Epithelial cell of prostate (primary cell): ENCODE data around the gene MBD3L1.

ENCODE experiments used
- DNase-seq: peaks from one replicate; pipeline ENCODE4 v3.0.0-alpha.2; 2011; ENCODE audit warnings: low read depth, low spot score
- H3K27ac ChIP-seq: fragments of 450-650 bp; 2 replicates; pipeline ENCODE4 v1.5.1; 2017; ENCODE audit warnings: mild to moderate bottlenecking

Gene MBD3L1

GRCh38 chr19:8832132-8833021 is at the start of gene MBD3L1, which contains the start of gene ZNF558:
MBD3L1 (plus strand) TSS chr19:8832377; CDS start chr19:8842679, 10,302 bp downstream.
ZNF558 (minus strand) TSS chr19:8832304; CDS start chr19:8822659, 9,645 bp downstream.
- peak within 1 kb of the TSS; percentile 90 for H3K27ac ChIP-seq
- DNase-seq, result peak; percentile 91

- no peak overlapping the region for H3K27ac ChIP-seq
- DNase-seq, result no peak
Observed at GRCh38 chr19:8794823-8795222, 37.4 kb upstream of the MBD3L1 start.

GRCh38 chr19:8806661-8807060 is 25.5 kb upstream of the MBD3L1 start:
- DNase-seq, result no peak
- H3K27ac ChIP-seq, result no peak overlapping the region

GRCh38 chr19:8811315-8812172 is 20.6 kb upstream of the MBD3L1 start:
- no peak overlapping the region for H3K27ac ChIP-seq
- DNase-seq, result no peak

GRCh38 chr19:8814176-8814575 is 18.0 kb upstream of the MBD3L1 start:
- no peak for DNase-seq
- H3K27ac ChIP-seq, result no peak overlapping the region

GRCh38 chr19:8815780-8816179 is 16.4 kb upstream of the MBD3L1 start:
- no peak overlapping the region for H3K27ac ChIP-seq
- DNase-seq, result no peak

- no peak overlapping the region for H3K27ac ChIP-seq
- DNase-seq, result no peak
Observed at GRCh38 chr19:8820234-8820633, 11.9 kb upstream of the MBD3L1 start.

GRCh38 chr19:8821748-8822241 is 10.4 kb upstream of the MBD3L1 start:
- DNase-seq, result no peak
- H3K27ac ChIP-seq, result no peak overlapping the region

- no peak for DNase-seq
- H3K27ac ChIP-seq, result no peak overlapping the region
Observed at GRCh38 chr19:8826371-8826770, 5.8 kb upstream of the MBD3L1 start.

- DNase-seq, result no peak
- H3K27ac ChIP-seq, result no peak overlapping the region
Observed at GRCh38 chr19:8827277-8827676, 4.9 kb upstream of the MBD3L1 start.

- DNase-seq, result no peak
- peak overlapping the region; percentile 90 for H3K27ac ChIP-seq
Observed at GRCh38 chr19:8831373-8831772, 804 bp upstream of the MBD3L1 start.

- DNase-seq, result no peak
- H3K27ac ChIP-seq, result peak overlapping the region; percentile 90
Observed at GRCh38 chr19:8831832-8832131, 395 bp upstream of the MBD3L1 start.

GRCh38 chr19:8835446-8835845 is 3.3 kb downstream of the MBD3L1 start:
- no peak for DNase-seq
- no peak overlapping the region for H3K27ac ChIP-seq

GRCh38 chr19:8835877-8836276 is 3.7 kb downstream of the MBD3L1 start:
- DNase-seq, result no peak
- no peak overlapping the region for H3K27ac ChIP-seq

- no peak for DNase-seq
- no peak overlapping the region for H3K27ac ChIP-seq
Observed at GRCh38 chr19:8840708-8841107, 8.5 kb downstream of the MBD3L1 start.

- no peak overlapping the region for H3K27ac ChIP-seq
- DNase-seq, result no peak
Observed at GRCh38 chr19:8846819-8847218, 14.6 kb downstream of the MBD3L1 start.

- no peak overlapping the region for H3K27ac ChIP-seq
- DNase-seq, result no peak
Observed at GRCh38 chr19:8849232-8849631, 17.1 kb downstream of the MBD3L1 start.

GRCh38 chr19:8850488-8850887 is 18.3 kb downstream of the MBD3L1 start:
- DNase-seq, result no peak
- H3K27ac ChIP-seq, result no peak overlapping the region

GRCh38 chr19:8858260-8858659 is 26.1 kb downstream of the MBD3L1 start:
- DNase-seq, result no peak

GRCh38 chr19:8866344-8866743 is 34.2 kb downstream of the MBD3L1 start:
- DNase-seq, result no peak
- H3K27ac ChIP-seq, result no peak overlapping the region

More at GRCh38 chr19:8858260-8858659, 26.1 kb downstream of the MBD3L1 start:
- H3K27ac ChIP-seq, result no peak overlapping the region
